Left ventricle myocardium inferior (tissue), 1 donor: Measurements from ENCODE around the gene THYN1. TPM values are rescaled to one million over a fixed set of nuclear protein-coding genes. Genes with fewer than 3 reads are reported as not detected.

ENCODE experiments used
- DNase-seq: peaks from one replicate; pipeline ENCODE4 v3.0.0-alpha.2; 2020
- H3K27ac ChIP-seq: fragments of 200-600 bp; replicated peaks from 2 replicates; pipeline ENCODE4 v1.8.0; 2021
- H3K27me3 ChIP-seq: fragments of 200-600 bp; 2 replicates; pipeline ENCODE4 v1.8.0; 2021; ENCODE audit warnings: low read depth
- H3K36me3 ChIP-seq: fragments of 200-600 bp; 2 replicates; pipeline ENCODE4 v1.8.0; 2021
- H3K4me1 ChIP-seq: fragments of 200-600 bp; 2 replicates; pipeline ENCODE4 v1.8.0; 2021
- H3K4me3 ChIP-seq: fragments of 200-600 bp; 2 replicates; pipeline ENCODE4 v1.8.0; 2021; ENCODE audit warnings: mild to moderate bottlenecking, moderate library complexity
- H3K9me3 ChIP-seq: fragments of 200-600 bp; replicated peaks from 2 replicates; pipeline ENCODE4 v1.8.0; 2021
- CTCF ChIP-seq: fragments of 200-600 bp; IDR thresholded peaks from 2 replicates; pipeline ENCODE4 v1.8.0; 2021; ENCODE audit warnings: antibody characterized with exemption, mild to moderate bottlenecking, borderline replicate concordance
- intact Hi-C: fragments of 100-400 bp; cut with micrococcal nuclease; formaldehyde crosslinking; loops from one replicate; pipeline ENCODE4 v1.11.0; 2022
- total RNA-seq: library from RNA; stranded (reverse); fragmentation: NEBNext Ultra II Directional; extraction: Animal tissue kit (Norgen Biotek cat#: 25700); gene quantifications from one replicate; pipeline ENCODE4 v1.2.1, GENCODE V29; 2021
- donor health status: DM: no; HTN: yes; CAD: no; lungs with severe emphysema.

Gene THYN1
- total RNA-seq, 1 donor from 2014 or later, result 41.2 TPM

- DNase-seq, result no peak
- H3K9me3 ChIP-seq, result no peaks in the 10 kb centered on the region
- H3K27ac ChIP-seq, result no peak overlapping the region
- H3K36me3 ChIP-seq, result peaks cover 60% of the 10 kb centered on the region
- peaks cover 35% of the 10 kb centered on the region for H3K4me1 ChIP-seq
- H3K4me3 ChIP-seq, result no peak overlapping the region
- H3K27me3 ChIP-seq, result no peaks in the 10 kb centered on the region
- intact Hi-C loops, result no loop called here
- no peak for TF ChIP-seq CTCF
These were observed 16.2 kb downstream of the THYN1 start for GRCh38 chr11:134236834-134237556.

GRCh38 chr11:134235399-134235798 lies 17.8 kb downstream of the THYN1 start:
- Histone ChIP-seq H3K36me3 (peaks cover 46% of the 10 kb centered on the region), H3K4me3 (no peak overlapping the region), H3K9me3 (no peaks in the 10 kb centered on the region), H3K27ac (peak overlapping the region; percentile 56), H3K27me3 (no peaks in the 10 kb centered on the region), H3K4me1 (peaks cover 51% of the 10 kb centered on the region)
- no peak for TF ChIP-seq CTCF
- intact Hi-C loops, result no loop called here
- DNase-seq, result no peak

- Histone ChIP-seq H3K4me1 (peaks cover 68% of the 10 kb centered on the region), H3K27me3 (no peaks in the 10 kb centered on the region), H3K4me3 (no peak overlapping the region), H3K27ac (peak overlapping the region; percentile 10), H3K9me3 (no peaks in the 10 kb centered on the region), H3K36me3 (peaks cover 29% of the 10 kb centered on the region)
- DNase-seq, result no peak
- no peak for TF ChIP-seq CTCF
- intact Hi-C loops, result no loop called here
These were observed 19.4 kb downstream of the THYN1 start for GRCh38 chr11:134233729-134234179.

- intact Hi-C loops, result no loop called here
- H3K27ac ChIP-seq, result no peak overlapping the region
These were observed 21.0 kb downstream of the THYN1 start for GRCh38 chr11:134231958-134232659.

GRCh38 chr11:134230339-134230738 lies 22.8 kb downstream of the THYN1 start:
- no peak overlapping the region for H3K4me3 ChIP-seq
- no peak for DNase-seq
- intact Hi-C loops, result no loop called here
- no peaks in the 10 kb centered on the region for H3K27me3 ChIP-seq
- H3K9me3 ChIP-seq, result no peaks in the 10 kb centered on the region
- no peak for TF ChIP-seq CTCF
- H3K36me3 ChIP-seq, result peaks cover 9% of the 10 kb centered on the region
- H3K27ac ChIP-seq, result no peak overlapping the region
- peaks cover 93% of the 10 kb centered on the region for H3K4me1 ChIP-seq

More at GRCh38 chr11:134231958-134232659, 21.0 kb downstream of the THYN1 start:
- Histone ChIP-seq H3K4me1 (peaks cover 81% of the 10 kb centered on the region), H3K36me3 (peaks cover 19% of the 10 kb centered on the region), H3K27me3 (no peaks in the 10 kb centered on the region), H3K4me3 (no peak overlapping the region), H3K9me3 (no peaks in the 10 kb centered on the region)
- DNase-seq, result no peak
- TF ChIP-seq CTCF, result no peak
